HepG2 (cell line): ENCODE results near the gene ZFAND2B. TPM values are rescaled to one million over a fixed set of nuclear protein-coding genes. Genes with fewer than 3 reads are reported as not detected.
A peak's percentile ranks its signal among the peaks of the same experiment; 100 is the strongest.

Source experiments
- DR1 ChIP-seq: sonication (generic); formaldehyde crosslinking; IDR thresholded peaks from 2 replicates; pipeline ENCODE4 v1.8.0; 2021; ENCODE audit warnings: mild to moderate bottlenecking, missing genetic modification reagents, inconsistent platforms
- FOXM1 ChIP-seq: sonication (generic); formaldehyde crosslinking; IDR thresholded peaks from 2 replicates; pipeline ENCODE4 v1.5.0; 2020; ENCODE audit warnings: missing genetic modification reagents
- HOXA5 ChIP-seq: sonication (generic); formaldehyde crosslinking; IDR thresholded peaks from 2 replicates; pipeline ENCODE4 v1.4.0; 2020; ENCODE audit warnings: missing genetic modification reagents
- KDM2A ChIP-seq: sonication (generic); formaldehyde crosslinking; IDR thresholded peaks from 2 replicates; pipeline ENCODE4 v1.4.0; 2020; ENCODE audit warnings: low read depth, missing genetic modification reagents, borderline replicate concordance
- KLF13 ChIP-seq: sonication (generic); formaldehyde crosslinking; IDR thresholded peaks from 2 replicates; pipeline ENCODE4 v1.4.0; 2020; ENCODE audit warnings: mild to moderate bottlenecking, missing genetic modification reagents
- MED1 ChIP-seq: sonication (generic); formaldehyde crosslinking; IDR thresholded peaks from 2 replicates; pipeline ENCODE4 v1.4.0; 2020; ENCODE audit warnings: missing genetic modification reagents
- MEIS1 ChIP-seq: sonication (generic); formaldehyde crosslinking; IDR thresholded peaks from 2 replicates; pipeline ENCODE4 v1.9.0; 2021; ENCODE audit warnings: mild to moderate bottlenecking, missing genetic modification reagents, moderate library complexity, borderline replicate concordance
- MZF1 ChIP-seq: sonication (generic); formaldehyde crosslinking; IDR thresholded peaks from 2 replicates; pipeline ENCODE4 v1.8.1; 2023; ENCODE audit warnings: mild to moderate bottlenecking, missing genetic modification reagents, borderline replicate concordance
- NFE2L1 ChIP-seq: sonication (generic); formaldehyde crosslinking; IDR thresholded peaks from 2 replicates; pipeline ENCODE4 v1.4.0; 2020; ENCODE audit warnings: missing genetic modification reagents, mild to moderate bottlenecking, borderline replicate concordance
- SP140L ChIP-seq: sonication (generic); formaldehyde crosslinking; IDR thresholded peaks from 2 replicates; pipeline ENCODE4 v1.4.0; 2020; ENCODE audit warnings: missing genetic modification reagents, borderline replicate concordance
- TCF7 ChIP-seq: sonication (generic); IDR thresholded peaks from 2 replicates; pipeline ENCODE4 v1.6.1; 2016; ENCODE audit warnings: antibody characterized with exemption, low read depth
- TFAP4 ChIP-seq: sonication (generic); IDR thresholded peaks from 2 replicates; pipeline ENCODE4 v1.6.1; 2016; ENCODE audit warnings: low read depth, borderline replicate concordance
- TGIF2 ChIP-seq: IDR thresholded peaks from 2 replicates; pipeline ENCODE4 v1.6.1; 2016; ENCODE audit warnings: control low read depth, missing compliant biosample characterization
- TSC22D2 ChIP-seq: sonication (generic); formaldehyde crosslinking; IDR thresholded peaks from 2 replicates; pipeline ENCODE4 v1.5.1; 2020; ENCODE audit warnings: missing genetic modification reagents, mild to moderate bottlenecking, borderline replicate concordance
- ZBTB1 ChIP-seq: sonication (generic); formaldehyde crosslinking; IDR thresholded peaks from 2 replicates; pipeline ENCODE4 v1.4.0; 2020; ENCODE audit warnings: missing genetic modification reagents, borderline replicate concordance
- ZC3H13 ChIP-seq: sonication (generic); formaldehyde crosslinking; IDR thresholded peaks from 2 replicates; pipeline ENCODE4 v1.8.1; 2023; ENCODE audit warnings: mild to moderate bottlenecking, missing genetic modification reagents, moderate library complexity
- ZNF281 ChIP-seq: sonication (generic); formaldehyde crosslinking; IDR thresholded peaks from 2 replicates; pipeline ENCODE4 v1.4.0; 2020; ENCODE audit warnings: missing genetic modification reagents, borderline replicate concordance
- ZNF350 ChIP-seq: sonication (generic); formaldehyde crosslinking; IDR thresholded peaks from 2 replicates; pipeline ENCODE4 v1.4.0; 2020; ENCODE audit warnings: mild to moderate bottlenecking, low read depth, missing genetic modification reagents, borderline replicate concordance
- ZNF609 ChIP-seq: sonication (generic); formaldehyde crosslinking; IDR thresholded peaks from 2 replicates; pipeline ENCODE4 v1.4.0; 2020; ENCODE audit warnings: mild to moderate bottlenecking, missing genetic modification reagents, borderline replicate concordance
- ZNF615 ChIP-seq: sonication (generic); formaldehyde crosslinking; IDR thresholded peaks from 2 replicates; pipeline ENCODE4 v1.5.0; 2020; ENCODE audit warnings: mild to moderate bottlenecking, missing genetic modification reagents, borderline replicate concordance
- ZNF775 ChIP-seq: sonication (generic); formaldehyde crosslinking; IDR thresholded peaks from 2 replicates; pipeline ENCODE4 v1.4.0; 2020; ENCODE audit warnings: missing genetic modification reagents, mild to moderate bottlenecking, moderate library complexity, borderline replicate concordance
- ZNF781 ChIP-seq: sonication (generic); formaldehyde crosslinking; IDR thresholded peaks from 2 replicates; pipeline ENCODE4 v1.5.1; 2020; ENCODE audit warnings: borderline replicate concordance, mild to moderate bottlenecking, missing genetic modification reagents; ENCODE audit errors: not compliant biosample characterization
- polyA plus RNA-seq, 8 experiments: library from polyadenylated mRNA; depleted of rRNA in 3 of 8; stranded (reverse) in 7 of 8; unstranded in 1 of 8; fragments of >200 nt; fragmentation: Illumina TruSeq in 4 of 8; extraction: Trizol in 4 of 8; gene quantifications; 2 replicates each; pipeline versions ENCODE4 v1.2.1 to v1.2.3, GENCODE V29; 2011 to 2016; ENCODE audit warnings: low read depth in 4 of 8, missing spikeins in 1 of 8, mixed read lengths in 1 of 8; ENCODE audit not compliant: insufficient read depth in 1 of 8
- total RNA-seq, 5 experiments: library from RNA; depleted of rRNA; stranded (reverse); fragments of >200 nt; fragmentation: Illumina TruSeq; extraction: Trizol; gene quantifications; 2 replicates each; pipeline ENCODE4 v1.2.3, GENCODE V29; 2016; ENCODE audit warnings: low read depth in 1 of 5

The ZFAND2B gene
- total and polyA plus RNA-seq, 2 of the 13 experiments (the other 11 are each of a cell fraction or from before 2014, with no cell fraction given), result 53.3 to 115 TPM

- TF ChIP-seq MEIS1, result no peak
- TF ChIP-seq FOXM1 (CRISPR knock-in tag), result no peak
- TF ChIP-seq ZNF615, result no peak
- TF ChIP-seq MZF1 (CRISPR knock-in tag), result no peak
- peak; percentile 80 for TF ChIP-seq ZNF781 (CRISPR knock-in tag)
- 0 out of 2 replicates have a peak, but pooled peaks have one; percentile 50 for TF ChIP-seq NFE2L1 (CRISPR knock-in tag)
- no peak; the same call in 1 of the 2 replicates for TF ChIP-seq SP140L (CRISPR knock-in tag)
- peak; percentile 46; the same call in 1 of the 2 replicates for TF ChIP-seq ZNF350 (CRISPR knock-in tag)
- TF ChIP-seq HOXA5 (CRISPR knock-in tag), result no peak; the same call in 1 of the 2 replicates
- no peak for TF ChIP-seq ZNF609 (CRISPR knock-in tag)
- no peak for TF ChIP-seq TGIF2 (CRISPR knock-in tag)
- no peak for TF ChIP-seq DR1 (CRISPR knock-in tag)
- TF ChIP-seq TSC22D2, result no peak
- TF ChIP-seq TFAP4, result no peak
- TF ChIP-seq KDM2A, result no peak
- TF ChIP-seq ZNF775 (CRISPR knock-in tag), result no peak
- TF ChIP-seq TCF7, result no peak
- TF ChIP-seq ZBTB1 (CRISPR knock-in tag), result no peak
- 0 out of 2 replicates have a peak, but pooled peaks have one; percentile 22 for TF ChIP-seq ZNF281 (CRISPR knock-in tag)
- no peak for TF ChIP-seq ZC3H13 (CRISPR knock-in tag)
- peak; percentile 21; the same call in 1 of the 2 replicates for TF ChIP-seq MED1 (CRISPR knock-in tag)
- TF ChIP-seq KLF13 (CRISPR knock-in tag), result 0 out of 2 replicates have a peak, but pooled peaks have one; percentile 37
Observed at GRCh38 chr2:219230059-219230540, 23.5 kb downstream of the ZFAND2B start (continued).
